ENCODE measurements around the gene FPGT.
"Not testable (repeated sequence)": the region's sequence is repeated elsewhere in the genome, so short reads cannot be mapped to it uniquely, and the experiment has no call there.

FPGT gene

GRCh38 chr1:74197657-74198552 lies at the start of gene FPGT, which contains the start of gene LRRIQ3:
Gene FPGT (plus strand): TSS chr1:74198242. CDS start chr1:74198279, 37 bp downstream.
Gene LRRIQ3 (minus strand): TSS chr1:74198176. CDS start chr1:74183684, 14,492 bp downstream.
- DNase-seq = peak; percentile 96

GRCh38 chr1:74160046-74160445 lies 38.0 kb upstream of the FPGT start:
- DNase-seq = no peak

GRCh38 chr1:74161497-74161896 lies 36.5 kb upstream of the FPGT start:
- DNase-seq = no peak

GRCh38 chr1:74162333-74162732 lies 35.7 kb upstream of the FPGT start:
- DNase-seq = no peak

- DNase-seq = not testable (repeated sequence)
Measured at GRCh38 chr1:74174423-74174822, 23.6 kb upstream of the FPGT start.

GRCh38 chr1:74180490-74180889 lies 17.6 kb upstream of the FPGT start:
- DNase-seq = no peak

GRCh38 chr1:74193908-74194307 lies 4.1 kb upstream of the FPGT start:
- DNase-seq = no peak

GRCh38 chr1:74195339-74195738 lies 2.7 kb upstream of the FPGT start:
- DNase-seq = no peak

GRCh38 chr1:74197255-74197654 lies 787 bp upstream of the FPGT start:
- DNase-seq = no peak

- DNase-seq = no peak
Measured at GRCh38 chr1:74199504-74199903, 1.5 kb downstream of the FPGT start.

GRCh38 chr1:74205266-74205665 lies 7.2 kb downstream of the FPGT start:
- DNase-seq = no peak

GRCh38 chr1:74215229-74215628 lies 17.2 kb downstream of the FPGT start:
- no peak for DNase-seq

- DNase-seq = no peak
Measured at GRCh38 chr1:74222701-74223100, 24.7 kb downstream of the FPGT start.

- DNase-seq = no peak
Measured at GRCh38 chr1:74223453-74223852, 25.4 kb downstream of the FPGT start.

- DNase-seq = no peak
Measured at GRCh38 chr1:74235153-74235552, 37.1 kb downstream of the FPGT start, which contains the start of gene TNNI3K. Gene TNNI3K (plus strand): TSS chr1:74235387. CDS start chr1:74235452, 65 bp downstream.

GRCh38 chr1:74236440-74236839 lies 38.4 kb downstream of the FPGT start:
- DNase-seq = no peak

- DNase-seq = no peak
Measured at GRCh38 chr1:74237035-74237434, 39.0 kb downstream of the FPGT start.

GRCh38 chr1:74237787-74238186 lies 39.7 kb downstream of the FPGT start:
- DNase-seq = no peak

GRCh38 chr1:74245168-74245772 lies 47.2 kb downstream of the FPGT start:
- no peak for DNase-seq

GRCh38 chr1:74246315-74246714 lies 48.3 kb downstream of the FPGT start:
- DNase-seq = no peak

- DNase-seq = no peak
Measured at GRCh38 chr1:74247881-74248528, 50.0 kb downstream of the FPGT start.

- not testable (repeated sequence) for DNase-seq
Measured at GRCh38 chr1:74253243-74253824, 55.3 kb downstream of the FPGT start.

Measured in CD4-positive, alpha-beta T cell treated with Interleukin-6 for 4 hours (primary cell).